HG03135 (cell line): ENCODE data around the gene CCDC188.

Experiments
- ATAC-seq: cut with Tn5 transposase; IDR thresholded peaks from one replicate; pipeline ENCODE4 v1.9.1; 2021; ENCODE audit warnings: mild to moderate bottlenecking, moderate library complexity; ENCODE audit not compliant: unreplicated experiment

CCDC188 gene

GRCh38 chr22:20150381-20151275 lies at the start of gene CCDC188:
Gene CCDC188, minus strand, starts transcription at chr22:20151055. Its CDS starts 69 bp downstream, at chr22:20150986.
- no peak for ATAC-seq

DNA sequence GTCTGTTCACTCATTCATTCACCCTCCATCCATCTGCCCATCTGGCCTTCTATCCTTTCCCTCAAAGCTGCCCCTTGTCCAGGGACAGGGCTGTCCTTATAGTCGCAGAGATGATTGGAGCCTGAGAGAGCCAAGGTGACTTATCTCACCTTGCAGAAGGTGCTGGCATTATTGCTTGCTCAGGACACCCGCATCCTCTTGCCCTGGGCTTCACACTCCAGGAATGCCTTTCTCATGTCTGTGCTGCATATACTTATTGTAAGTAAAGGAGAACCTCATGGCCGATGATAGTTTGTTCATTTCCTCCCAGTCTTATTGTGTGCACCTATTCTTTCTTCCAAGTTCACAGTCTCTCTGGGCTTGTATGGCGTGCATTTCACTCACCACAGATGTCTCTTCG lies 49.1 kb upstream of the CCDC188 start:
- no peak for ATAC-seq

DNA sequence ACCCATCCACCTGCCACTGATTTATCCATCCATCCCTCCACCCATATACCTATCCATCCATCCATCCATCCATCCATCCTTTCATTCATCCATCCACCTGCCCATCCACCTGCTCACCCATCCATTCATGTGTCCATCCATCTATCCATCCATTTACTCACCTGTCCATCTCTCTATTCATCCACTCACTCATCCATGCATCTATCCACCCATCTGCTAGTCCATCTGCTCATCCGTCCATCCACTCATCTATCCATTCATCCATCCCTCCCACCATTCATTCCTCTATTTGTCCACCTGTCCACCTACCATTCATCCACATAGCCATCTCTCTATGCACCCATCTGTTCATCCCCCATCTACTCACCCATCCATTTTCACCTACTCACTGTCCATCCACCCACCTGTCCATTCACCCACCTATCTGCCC lies 48.6 kb upstream of the CCDC188 start:
- no peak for ATAC-seq

DNA sequence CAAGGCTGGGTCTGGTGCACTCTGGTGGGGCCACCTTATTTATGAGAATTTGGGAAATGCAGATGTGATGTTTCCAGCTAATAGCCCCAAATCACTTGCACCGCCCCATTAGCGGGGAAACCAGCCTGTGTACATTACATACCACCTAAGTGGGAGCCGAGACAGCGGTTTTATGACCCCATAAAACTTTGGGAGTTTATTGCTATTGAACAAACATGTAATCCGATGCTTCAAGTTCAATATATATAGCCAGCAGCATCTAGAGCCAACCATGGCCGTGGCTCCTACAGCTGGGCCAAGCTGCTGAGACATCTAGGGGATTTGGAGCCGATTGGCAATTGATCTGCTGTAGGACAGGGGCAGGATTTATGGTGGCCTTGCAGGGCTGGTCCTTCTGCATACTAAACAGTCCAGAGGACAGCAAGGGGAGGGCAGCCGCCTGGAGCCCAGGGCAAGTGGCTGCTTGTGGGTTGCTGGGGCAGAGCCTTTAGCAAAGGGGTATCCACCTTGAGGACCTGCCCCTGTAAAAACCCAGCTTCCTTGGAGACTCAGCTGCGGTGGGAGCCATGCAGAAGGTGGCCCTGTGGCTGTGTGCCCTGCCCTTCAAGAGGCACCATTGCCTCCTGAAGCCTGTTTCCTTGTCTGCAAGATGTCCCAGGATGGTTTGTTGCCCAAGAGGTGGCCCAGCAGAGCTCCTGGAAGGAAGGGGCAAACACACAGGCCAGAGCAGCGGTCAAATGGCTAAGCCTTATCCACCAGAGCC lies 47.9 kb upstream of the CCDC188 start:
- no peak for ATAC-seq

- ATAC-seq, result no peak
Observed at GRCh38 chr22:20197407-20198030, 46.7 kb upstream of the CCDC188 start.

- ATAC-seq, result no peak
Observed at GRCh38 chr22:20196094-20196842, 45.4 kb upstream of the CCDC188 start.

DNA sequence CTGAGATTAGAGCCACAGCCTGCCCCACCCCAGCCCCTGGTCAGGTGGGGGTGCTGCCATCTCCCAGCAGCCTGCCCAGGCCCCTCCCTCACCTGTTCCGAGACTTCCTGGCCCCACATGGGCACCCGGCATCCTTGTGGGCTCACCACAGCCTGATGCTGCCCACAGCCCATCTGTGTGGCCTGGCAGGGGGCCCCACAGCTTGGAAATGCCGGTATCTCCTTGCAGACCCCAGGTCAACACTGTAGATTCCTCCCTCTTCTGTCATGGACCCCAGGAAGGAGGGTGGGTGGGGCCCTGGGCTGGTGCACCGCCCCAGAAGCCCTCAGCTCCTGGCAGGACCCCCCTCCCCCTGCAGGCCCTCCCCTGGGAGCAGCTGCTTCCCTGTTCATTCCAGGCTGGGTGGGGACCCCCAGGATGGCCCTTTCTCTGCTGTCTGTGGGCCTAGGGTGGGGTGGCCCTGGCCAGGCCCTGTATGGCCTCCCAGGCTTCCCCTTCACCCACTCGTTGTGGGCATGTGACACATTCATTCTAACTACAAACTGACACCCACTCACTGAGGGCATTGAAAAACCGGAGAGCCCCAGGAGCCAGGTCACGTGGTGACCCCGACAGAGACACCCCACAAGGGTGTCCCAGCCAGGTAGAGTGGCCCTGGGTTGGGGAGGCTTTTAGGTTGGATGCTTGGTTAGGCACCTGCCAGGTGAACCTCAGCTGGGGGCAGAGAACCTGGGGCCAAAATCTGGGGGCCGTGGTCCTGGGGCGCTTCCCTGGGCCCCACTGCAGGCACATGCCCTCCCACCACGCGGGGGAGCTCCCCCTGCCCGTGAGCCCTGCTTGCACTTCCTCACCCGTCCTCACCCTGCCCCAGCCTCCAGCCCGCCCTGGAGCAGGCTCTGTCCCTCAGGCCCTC lies 44.1 kb upstream of the CCDC188 start:
- no peak for ATAC-seq

DNA sequence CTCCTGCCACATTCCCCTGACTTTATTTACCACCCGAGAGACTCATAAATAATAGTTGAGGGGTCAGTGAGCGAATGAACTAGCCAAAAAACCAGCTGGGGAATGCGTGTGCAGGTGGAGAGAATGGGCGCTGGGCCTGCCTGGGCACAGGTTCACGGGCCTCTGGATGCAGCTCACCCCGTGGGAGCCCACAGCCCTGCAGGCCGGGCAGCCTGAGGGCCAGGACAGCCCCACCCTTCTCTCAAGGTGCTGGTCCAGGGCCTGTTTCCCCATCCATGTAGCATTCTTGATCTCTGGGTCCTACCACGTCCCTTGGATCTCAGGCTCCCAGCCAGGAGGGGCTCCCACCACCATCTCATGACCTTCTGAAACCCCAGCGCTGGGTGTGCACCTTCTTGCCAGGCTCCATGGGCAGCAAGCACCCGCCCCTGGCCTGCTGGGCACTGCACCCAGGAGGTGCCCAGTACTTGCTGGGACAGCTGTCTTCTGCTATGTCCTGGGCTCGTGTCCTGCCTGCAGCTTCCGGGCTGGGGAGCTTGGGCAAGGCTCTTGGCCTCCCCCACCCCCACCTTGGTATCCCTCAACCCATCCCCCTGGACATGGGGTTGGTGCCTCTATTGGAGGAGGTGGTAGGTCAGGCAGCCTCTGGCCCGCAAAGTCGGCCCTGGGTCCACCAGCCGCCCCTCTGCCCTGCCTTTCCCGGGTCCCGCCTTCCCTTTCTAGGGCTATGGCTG lies 43.1 kb upstream of the CCDC188 start:
- ATAC-seq, result no peak

DNA sequence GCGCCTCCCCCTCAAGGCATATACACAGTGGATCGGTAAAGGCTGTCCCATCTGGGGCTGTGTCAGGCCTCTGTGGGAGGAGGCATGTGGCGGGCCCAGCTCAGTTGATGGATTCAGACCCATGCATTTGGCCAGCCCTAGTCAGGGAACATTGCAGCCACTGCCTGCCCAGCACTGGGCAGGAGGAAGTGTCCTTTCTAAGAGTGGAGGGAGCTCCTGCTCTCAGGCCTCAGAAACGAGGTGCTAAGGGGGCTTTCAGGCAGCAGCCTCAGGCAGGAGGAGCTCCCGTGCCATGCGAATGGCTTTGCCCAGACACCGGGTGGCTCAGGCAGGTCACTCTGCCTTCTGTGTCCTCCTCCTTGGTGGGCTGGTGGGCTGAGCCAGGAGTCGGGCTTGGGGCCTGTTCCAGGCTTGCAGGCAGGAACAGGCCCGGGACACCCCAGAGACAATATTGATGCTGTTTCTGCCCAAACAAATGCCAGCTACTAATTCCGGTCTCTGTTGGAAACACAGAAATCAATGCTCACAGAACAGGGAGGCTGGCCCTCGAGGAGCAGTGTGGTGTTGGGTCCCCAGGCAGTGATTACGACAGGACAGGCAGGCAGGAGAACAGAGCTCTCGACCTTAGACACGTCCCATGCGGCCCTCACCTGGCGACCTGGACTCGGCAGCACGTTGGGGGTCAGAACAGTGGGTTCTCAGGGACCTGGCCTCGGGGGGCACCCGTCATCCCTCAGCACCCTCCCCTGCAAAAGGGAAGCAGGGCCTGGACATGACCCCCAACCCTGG lies 42.3 kb upstream of the CCDC188 start:
- ATAC-seq, result no peak

DNA sequence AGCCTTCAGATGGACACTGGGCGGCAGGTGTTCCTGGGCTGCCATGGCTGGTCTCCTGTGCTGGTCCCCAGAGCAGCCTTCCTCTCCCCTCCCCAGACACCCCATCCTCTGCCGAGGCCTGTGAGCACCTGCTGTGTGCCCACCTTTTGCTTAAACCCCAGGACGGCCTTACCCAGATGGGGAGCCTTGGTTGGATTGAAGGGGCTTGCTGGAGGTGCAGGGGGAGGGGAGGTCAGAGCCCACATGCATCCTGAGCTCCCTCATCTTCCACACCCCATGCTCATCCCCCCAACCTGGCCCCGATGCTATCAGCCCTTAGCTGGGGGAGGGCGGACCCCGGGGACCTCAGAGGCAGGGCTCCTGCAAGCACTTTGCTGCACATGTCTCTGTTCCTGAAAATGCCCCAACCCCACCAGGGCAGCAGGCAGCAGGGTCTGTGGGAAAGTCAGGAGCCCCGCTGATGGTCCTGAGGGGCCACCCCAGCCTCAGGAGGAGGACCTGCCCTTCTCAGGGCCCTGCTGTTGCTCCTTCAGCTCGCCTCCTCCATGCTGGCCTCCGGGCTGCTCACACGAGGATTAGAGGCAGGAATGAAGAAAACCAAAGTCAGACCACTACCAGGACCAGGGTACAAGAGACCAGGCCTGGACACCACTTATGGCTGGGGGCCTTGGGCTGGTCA lies 41.6 kb upstream of the CCDC188 start:
- ATAC-seq, result no peak

DNA sequence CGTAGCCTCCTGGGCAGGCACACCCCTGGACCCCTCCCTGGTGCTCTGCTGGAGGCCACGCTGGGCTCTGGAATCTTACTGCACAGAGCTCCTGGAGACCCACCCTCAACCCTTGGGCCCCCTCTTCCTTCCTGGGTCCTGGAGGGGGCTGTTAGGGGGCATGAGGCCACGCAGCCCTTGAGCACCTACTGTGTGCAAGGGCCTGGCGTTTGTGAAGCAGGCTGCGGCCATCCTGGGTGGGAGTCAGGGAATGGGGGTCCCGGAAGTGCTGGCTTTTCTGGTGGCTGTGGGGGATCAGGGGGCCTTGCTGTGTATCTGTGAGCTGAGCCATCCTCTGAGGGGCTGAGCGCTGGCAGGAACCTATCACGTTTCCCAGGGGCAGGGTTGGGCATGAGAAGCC lies 40.9 kb upstream of the CCDC188 start:
- ATAC-seq, result no peak

GRCh38 chr22:20191000-20191515 lies 40.2 kb upstream of the CCDC188 start:
- no peak for ATAC-seq

- no peak for ATAC-seq
Observed at GRCh38 chr22:20188567-20188877, 37.7 kb upstream of the CCDC188 start.

DNA sequence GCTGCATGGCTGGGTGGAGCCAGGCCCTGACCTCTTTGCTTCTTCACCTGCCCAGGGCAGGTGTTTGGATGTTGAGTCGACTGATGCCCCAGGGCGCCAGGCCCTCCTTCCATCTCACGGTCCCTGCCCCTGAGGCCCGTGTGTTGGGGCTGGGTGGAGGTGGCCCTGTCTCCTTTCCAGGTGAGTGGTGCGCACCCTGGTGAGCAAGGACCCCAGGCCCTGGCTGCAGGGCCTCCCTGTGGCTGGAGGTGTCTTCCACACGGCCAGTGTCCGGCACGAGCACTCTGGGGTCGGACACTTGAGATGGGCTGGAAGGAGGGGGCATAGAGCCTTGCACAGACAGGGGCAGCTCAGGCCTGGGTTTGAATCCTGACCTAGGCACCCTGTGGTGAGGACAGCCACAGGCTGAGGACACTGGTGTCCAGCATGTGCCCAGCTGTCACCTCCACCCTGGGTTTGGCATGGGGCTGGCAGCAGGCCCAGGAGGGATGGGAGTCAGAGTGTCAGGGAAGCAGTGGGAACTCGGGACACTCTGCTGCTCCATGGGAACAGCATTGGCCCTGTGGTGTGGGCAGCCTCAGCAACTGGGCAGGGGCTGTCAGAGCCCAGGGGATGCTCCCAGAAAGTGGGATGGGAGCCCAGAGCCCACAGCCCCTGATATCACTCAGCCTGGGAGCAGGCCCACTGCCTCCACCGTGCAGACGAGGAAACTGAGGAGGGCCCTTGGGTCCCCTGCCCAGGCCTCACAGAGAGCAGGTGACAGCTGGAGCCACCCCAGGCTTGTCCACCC lies 37.1 kb upstream of the CCDC188 start:
- ATAC-seq, result no peak

GRCh38 chr22:20186871-20187546 lies 36.2 kb upstream of the CCDC188 start:
- no peak for ATAC-seq

DNA sequence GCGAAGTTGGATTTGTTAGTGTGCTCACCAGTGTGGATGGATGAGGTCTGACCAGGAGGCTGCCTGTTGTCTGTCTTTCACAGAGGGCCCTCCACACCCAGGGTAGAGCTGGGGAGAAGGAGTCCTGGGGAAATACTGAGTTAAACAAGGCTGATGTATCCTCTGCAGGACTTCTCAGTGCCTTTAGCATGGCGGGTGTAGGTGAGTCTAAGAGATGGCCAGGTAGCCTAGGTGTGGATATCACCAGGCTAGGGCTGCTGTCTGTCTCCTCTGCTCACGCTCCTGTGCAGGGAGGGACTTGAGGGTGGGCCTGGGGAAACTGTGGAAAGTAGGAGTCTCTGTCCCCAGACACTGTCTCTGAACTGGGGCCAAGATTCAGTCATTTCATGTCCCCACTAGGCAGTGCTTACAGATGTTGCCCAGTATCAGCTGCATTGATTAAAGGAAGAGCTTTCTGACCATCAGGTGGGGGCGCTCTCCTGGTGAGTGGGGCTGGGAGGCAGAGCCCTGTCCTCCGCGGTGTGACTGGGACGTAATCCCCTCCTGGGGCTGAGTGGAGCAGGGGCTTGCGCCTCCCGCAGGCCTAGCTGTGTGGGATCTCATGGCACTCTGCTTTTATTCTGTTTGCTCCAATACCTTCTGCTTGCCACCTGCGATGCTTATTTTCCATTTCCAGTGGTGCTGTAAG lies 35.5 kb upstream of the CCDC188 start:
- ATAC-seq, result no peak
